ENCODE data around the gene CNTNAP2.

The CNTNAP2 gene

GRCh38 chr7:148041156-148041555 lies 1924.6 kb downstream of the CNTNAP2 start:
- no peak overlapping the region for H3K4me3 ChIP-seq (ENCODE audit: low read depth, low read length)
- no peaks in the 10 kb centered on the region for H3K9me3 ChIP-seq
- no peak for TF ChIP-seq CTCF (IDR thresholded peaks at IDR 0.05; ENCODE audit: low read depth, low read length)
- H3K27me3 ChIP-seq, result no peaks in the 10 kb centered on the region
- DNase-seq, result no peak
- H3K36me3 ChIP-seq, result no peaks in the 10 kb centered on the region
- no peaks in the 10 kb centered on the region for H3K4me1 ChIP-seq

GRCh38 chr7:148042935-148043631 lies 1926.5 kb downstream of the CNTNAP2 start:
- Histone ChIP-seq H3K36me3 (no peaks in the 10 kb centered on the region), H3K27me3 (no peaks in the 10 kb centered on the region), H3K4me3 (ENCODE audit: low read depth, low read length) (no peak overlapping the region), H3K9me3 (no peaks in the 10 kb centered on the region), H3K4me1 (no peaks in the 10 kb centered on the region)
- TF ChIP-seq CTCF (IDR thresholded peaks at IDR 0.05; ENCODE audit: low read depth, low read length), result no peak
- no peak for DNase-seq

GRCh38 chr7:148044173-148044572 lies 1927.6 kb downstream of the CNTNAP2 start:
- no peak for TF ChIP-seq CTCF (IDR thresholded peaks at IDR 0.05; ENCODE audit: low read depth, low read length)
- DNase-seq, result no peak
- Histone ChIP-seq H3K36me3 (no peaks in the 10 kb centered on the region), H3K4me1 (no peaks in the 10 kb centered on the region), H3K27me3 (no peaks in the 10 kb centered on the region), H3K4me3 (ENCODE audit: low read depth, low read length) (no peak overlapping the region), H3K9me3 (no peaks in the 10 kb centered on the region)

- Histone ChIP-seq H3K36me3 (no peaks in the 10 kb centered on the region), H3K9me3 (no peaks in the 10 kb centered on the region), H3K27me3 (no peaks in the 10 kb centered on the region), H3K4me1 (no peaks in the 10 kb centered on the region), H3K4me3 (ENCODE audit: low read depth, low read length) (no peak overlapping the region)
- DNase-seq, result no peak
- TF ChIP-seq CTCF (IDR thresholded peaks at IDR 0.05; ENCODE audit: low read depth, low read length), result no peak
These were observed 1928.9 kb downstream of the CNTNAP2 start for GRCh38 chr7:148045521-148045920.

GRCh38 chr7:148049068-148049467 lies 1932.5 kb downstream of the CNTNAP2 start:
- Histone ChIP-seq H3K27me3 (no peaks in the 10 kb centered on the region), H3K36me3 (no peaks in the 10 kb centered on the region), H3K4me1 (no peaks in the 10 kb centered on the region), H3K4me3 (ENCODE audit: low read depth, low read length) (no peak overlapping the region), H3K9me3 (no peaks in the 10 kb centered on the region)
- DNase-seq, result no peak
- no peak for TF ChIP-seq CTCF (IDR thresholded peaks at IDR 0.05; ENCODE audit: low read depth, low read length)

GRCh38 chr7:148050492-148051158 lies 1934.0 kb downstream of the CNTNAP2 start:
- Histone ChIP-seq H3K4me3 (ENCODE audit: low read depth, low read length) (no peak overlapping the region), H3K9me3 (no peaks in the 10 kb centered on the region), H3K27me3 (no peaks in the 10 kb centered on the region), H3K4me1 (no peaks in the 10 kb centered on the region), H3K36me3 (no peaks in the 10 kb centered on the region)
- no peak for DNase-seq
- TF ChIP-seq CTCF (IDR thresholded peaks at IDR 0.05; ENCODE audit: low read depth, low read length), result no peak
